Muscle of leg (tissue), 16 donors: ENCODE data around the gene ZFYVE26. TPM values are rescaled to one million over a fixed set of nuclear protein-coding genes. Genes with fewer than 3 reads are reported as not detected.

Source experiments
- DNase-seq: peaks from one replicate; pipeline ENCODE4 v3.0.0; 2013
- H3K27ac ChIP-seq: one replicate; pipeline ENCODE4 v1.5.1; 2013; ENCODE audit warnings: mild to moderate bottlenecking, low read length, control low read depth
- H3K27me3 ChIP-seq: one replicate; pipeline ENCODE4 v1.6.1; 2013; ENCODE audit warnings: low read length; ENCODE audit not compliant: control insufficient read depth, insufficient read depth
- H3K36me3 ChIP-seq: one replicate; pipeline ENCODE4 v1.6.1; 2013; ENCODE audit warnings: low read length; ENCODE audit not compliant: control insufficient read depth, insufficient read depth
- H3K4me1 ChIP-seq: one replicate; pipeline ENCODE4 v1.6.1; 2013; ENCODE audit warnings: low read length; ENCODE audit not compliant: control insufficient read depth, insufficient read depth
- H3K4me3 ChIP-seq: one replicate; pipeline ENCODE4 v1.5.1; 2013; ENCODE audit warnings: low read length, control low read depth
- H3K9me3 ChIP-seq: replicated peaks from 2 replicates; pipeline ENCODE4 v1.6.1; 2013; ENCODE audit warnings: low read depth, low read length; ENCODE audit not compliant: control insufficient read depth
- WGBS: methylation state at CpG from one replicate; pipeline ENCODE4 v1.1.5; 2013; ENCODE audit warnings: missing lambda C conversion rate; ENCODE audit not compliant: insufficient coverage; 5-methylcytosine and 5-hydroxymethylcytosine counted together
- long read RNA-seq, 11 donors: transcript quantifications; one replicate each; lab custom pipeline, GENCODE V29; 2026
- polyA plus RNA-seq, 8 donors: library from polyadenylated mRNA; unstranded; fragments of 120-200 nt; gene quantifications; one replicate each; pipeline versions ENCODE4 v1.2.1 to v1.2.3, GENCODE V29; 2013; ENCODE audit warnings: inconsistent platforms in 1 of 8, low replicate concordance in 1 of 8; ENCODE audit not compliant: insufficient read length in 8 of 8, insufficient read depth in 1 of 8
- total RNA-seq: library from RNA; stranded (reverse); fragments of 120-200 nt; gene quantifications from one replicate; pipeline ENCODE4 v1.2.4, GENCODE V29; 2013

Gene ZFYVE26
- total RNA-seq: 12.9 TPM
- 10 to 100 TPM in 7 of 8 donors, 1 to 10 TPM in 1; 9.4 to 16.8 (median 12.2) TPM for polyA plus RNA-seq
- long read RNA-seq, donor 1: 0 reads
- long read RNA-seq, donor 2: 0 reads
- long read RNA-seq, donor 3, partial matches to known transcripts: 5 of 5 reads
- long read RNA-seq, donor 3, other reads (novel, unspliced or antisense): 0 of 5 reads
- long read RNA-seq, donor 4: 0 reads
- long read RNA-seq, donor 5, partial matches to known transcripts: 5 of 8 reads
- long read RNA-seq, donor 5, other reads (novel, unspliced or antisense): 0 of 8 reads
- long read RNA-seq, donor 6: 0 reads
- long read RNA-seq, donor 7: 0 reads
- long read RNA-seq, donor 8: 0 reads
- long read RNA-seq, donor 9: 0 reads
- long read RNA-seq, donor 10: 0 reads
- long read RNA-seq, donor 11: 0 reads

DNA sequence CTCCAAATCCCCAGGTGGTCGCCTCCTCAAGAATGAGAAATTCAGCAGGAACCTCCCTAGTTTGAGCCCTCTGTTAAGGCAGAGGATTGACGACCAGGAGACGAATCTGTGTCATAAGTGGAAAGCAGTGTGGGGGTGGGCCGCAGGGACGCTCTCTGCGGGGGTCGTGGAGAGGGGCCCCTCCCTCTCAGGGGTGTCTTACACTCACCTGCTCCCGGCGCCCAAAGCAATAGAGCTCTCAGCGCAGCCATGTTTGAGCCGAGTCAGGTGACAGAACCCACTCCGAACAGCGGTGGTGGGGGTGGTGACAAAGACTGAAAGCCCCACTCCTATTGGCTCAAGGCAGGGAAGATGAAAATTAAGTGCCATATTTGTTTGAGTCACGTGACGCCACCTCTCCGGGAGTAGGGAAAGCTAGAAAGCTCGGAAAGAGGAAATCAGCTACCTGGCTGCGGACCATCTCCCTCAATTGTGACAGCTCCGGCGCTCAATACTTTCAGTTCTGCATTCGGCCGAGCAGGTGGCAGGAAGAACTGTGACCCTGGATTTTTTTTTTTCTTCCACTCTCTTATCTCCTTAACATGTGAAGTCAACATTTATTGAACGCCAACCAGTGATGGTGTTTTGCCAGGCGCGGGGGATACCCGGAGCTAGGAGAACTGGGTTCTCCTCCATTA, at the start of gene ZFYVE26:
TSS of gene ZFYVE26 (minus strand) at position 265 of the 677 bp plus-strand sequence. CDS start 627 bp downstream, outside the sequence.
- DNase-seq: peak; percentile 99
- Histone ChIP-seq H3K4me3 (peak within 1 kb of the TSS; percentile 88), H3K27me3 (no peaks in the 10 kb centered on the region), H3K4me1 (peaks cover 16% of the 10 kb centered on the region), H3K9me3 (no peaks in the 10 kb centered on the region), H3K36me3 (peaks cover 4% of the 10 kb centered on the region), H3K27ac (peak within 1 kb of the TSS; percentile 91)
- WGBS: 0% methylated on average over 17 of the region's 26 CpGs

GRCh38 chr14:67863223-67863622, 46.8 kb upstream of the ZFYVE26 start:
- no peak overlapping the region for H3K27ac ChIP-seq
- 100% methylated on average over 1 of the region's 2 CpGs for whole genome bisulfite sequencing
- H3K36me3 ChIP-seq: no peaks in the 10 kb centered on the region
- H3K9me3 ChIP-seq: no peaks in the 10 kb centered on the region
- no peaks in the 10 kb centered on the region for H3K4me1 ChIP-seq
- H3K27me3 ChIP-seq: no peaks in the 10 kb centered on the region
- no peak overlapping the region for H3K4me3 ChIP-seq
- no peak for DNase-seq

DNA sequence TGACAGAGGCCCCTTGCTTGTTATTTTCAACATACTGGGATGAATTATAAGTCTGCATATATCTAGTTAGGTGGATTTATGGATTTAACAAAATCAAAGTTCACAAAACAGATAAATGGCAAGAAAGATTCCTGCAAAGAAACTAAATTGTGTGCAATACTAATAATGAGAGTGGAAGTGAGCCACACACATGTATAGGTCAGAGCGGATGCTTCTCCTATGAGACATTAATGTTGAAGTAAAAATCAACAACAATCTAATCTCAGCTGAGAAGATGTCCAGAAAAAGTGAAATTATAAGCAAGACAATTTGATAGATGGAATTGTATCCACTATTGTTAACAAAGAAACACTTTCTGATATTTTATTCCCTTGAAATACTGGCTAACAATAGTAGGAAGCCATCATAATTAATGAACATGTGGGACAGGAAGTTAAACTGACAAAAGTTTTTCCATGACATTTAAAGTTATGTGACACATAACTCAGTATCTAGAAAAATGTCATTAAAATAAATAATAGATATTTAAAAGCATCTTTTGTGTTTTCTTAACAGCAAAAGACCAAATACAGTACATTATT, 42.9 kb upstream of the ZFYVE26 start:
- H3K27me3 ChIP-seq: no peaks in the 10 kb centered on the region
- no peak overlapping the region for H3K4me3 ChIP-seq
- no peak overlapping the region for H3K27ac ChIP-seq
- H3K36me3 ChIP-seq: no peaks in the 10 kb centered on the region
- DNase-seq: no peak
- no peaks in the 10 kb centered on the region for H3K4me1 ChIP-seq
- no CpG with 5 or more reads among the region's 1 CpG for WGBS
- no peaks in the 10 kb centered on the region for H3K9me3 ChIP-seq

DNA sequence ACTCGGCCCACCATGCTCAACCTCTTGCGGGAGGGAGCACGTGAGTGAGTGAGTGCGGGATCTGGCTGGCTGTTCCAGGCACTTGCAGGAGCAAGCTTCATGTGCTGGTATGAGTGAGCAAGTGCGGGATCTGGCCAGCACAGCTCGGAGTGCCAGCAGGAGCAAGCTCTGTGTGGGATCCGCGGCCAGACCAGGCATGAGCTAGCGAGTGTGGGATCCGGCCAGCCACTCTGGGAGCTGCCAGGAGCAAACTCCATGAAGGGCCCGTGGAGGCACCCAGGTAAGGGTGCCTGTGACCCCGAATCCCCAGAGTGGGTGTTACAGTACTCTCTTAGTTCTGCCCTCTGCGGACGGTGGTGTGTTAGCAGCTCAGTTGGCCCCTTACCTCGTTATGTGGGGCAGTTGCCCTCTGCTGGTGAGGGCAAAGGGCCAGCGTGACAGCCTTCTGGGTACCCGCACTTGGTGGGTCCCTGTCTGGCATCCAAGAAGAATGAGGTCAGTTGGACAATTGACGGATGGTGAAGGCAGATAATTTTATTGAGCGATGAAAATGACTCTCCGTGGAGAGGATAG, 41.5 kb upstream of the ZFYVE26 start:
- no peak for DNase-seq
- H3K4me3 ChIP-seq: no peak overlapping the region
- 92% methylated on average over 19 of the region's 20 CpGs for WGBS

GRCh38 chr14:67856827-67857226, 40.4 kb upstream of the ZFYVE26 start:
- Histone ChIP-seq H3K4me1 (peaks cover 5% of the 10 kb centered on the region), H3K36me3 (no peaks in the 10 kb centered on the region), H3K27ac (no peak overlapping the region), H3K4me3 (no peak overlapping the region), H3K27me3 (no peaks in the 10 kb centered on the region), H3K9me3 (no peaks in the 10 kb centered on the region)
- WGBS: no CpG with 5 or more reads among the region's 2 CpGs
- no peak for DNase-seq

More for the DNA sequence above, 41.5 kb upstream of the ZFYVE26 start:
- H3K36me3 ChIP-seq: no peaks in the 10 kb centered on the region
- H3K27me3 ChIP-seq: no peaks in the 10 kb centered on the region
- no peaks in the 10 kb centered on the region for H3K4me1 ChIP-seq
- H3K9me3 ChIP-seq: no peaks in the 10 kb centered on the region
- no peak overlapping the region for H3K27ac ChIP-seq

GRCh38 chr14:67853715-67854114, 37.3 kb upstream of the ZFYVE26 start:
- Histone ChIP-seq H3K27me3 (no peaks in the 10 kb centered on the region), H3K27ac (no peak overlapping the region)
- WGBS: 80% methylated on average over 1 of the region's 3 CpGs

DNA sequence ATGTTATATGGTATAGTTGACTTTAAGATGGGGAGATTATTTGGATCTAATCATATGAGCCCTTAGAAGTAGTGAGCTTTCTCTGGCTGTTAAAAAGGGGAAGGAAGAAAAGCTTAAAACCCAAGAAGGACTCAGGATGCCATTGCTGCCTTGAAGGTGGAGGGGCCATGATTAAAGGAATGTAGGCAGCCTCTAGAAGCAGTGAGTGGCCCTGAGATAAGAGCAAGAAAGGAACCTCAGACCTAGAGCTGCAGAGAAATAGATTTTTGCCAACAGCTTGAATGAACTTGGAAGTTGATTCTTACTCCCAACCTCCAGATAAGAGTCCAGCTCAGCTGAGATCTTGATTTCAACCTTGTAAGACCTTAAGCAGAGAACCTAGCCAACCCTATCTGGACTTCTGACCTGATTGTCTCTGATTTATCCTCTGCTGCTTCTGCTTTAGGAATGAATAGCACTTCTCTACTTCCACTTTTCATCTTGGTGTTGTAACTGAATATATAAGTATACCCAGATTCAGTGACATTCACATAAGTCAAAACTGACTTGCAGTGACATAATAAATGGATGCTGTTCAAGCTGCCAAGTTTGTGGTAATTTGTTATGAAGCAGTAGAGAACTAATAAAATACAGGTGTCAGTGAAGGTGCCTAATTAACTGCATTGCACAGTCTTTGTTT, 36.7 kb upstream of the ZFYVE26 start:
- Histone ChIP-seq H3K4me3 (no peak overlapping the region), H3K36me3 (no peaks in the 10 kb centered on the region), H3K27me3 (no peaks in the 10 kb centered on the region), H3K9me3 (peaks cover 8% of the 10 kb centered on the region), H3K4me1 (peaks cover 9% of the 10 kb centered on the region), H3K27ac (peak overlapping the region; percentile 29)
- DNase-seq: no peak

More at GRCh38 chr14:67853715-67854114, 37.3 kb upstream of the ZFYVE26 start:
- DNase-seq: peak; percentile 26
- Histone ChIP-seq H3K4me1 (peaks cover 9% of the 10 kb centered on the region), H3K36me3 (no peaks in the 10 kb centered on the region), H3K4me3 (no peak overlapping the region), H3K9me3 (peaks cover 2% of the 10 kb centered on the region)

GRCh38 chr14:67851785-67852410, 35.5 kb upstream of the ZFYVE26 start:
- peaks cover 9% of the 10 kb centered on the region for H3K4me1 ChIP-seq
- H3K36me3 ChIP-seq: no peaks in the 10 kb centered on the region
- H3K4me3 ChIP-seq: no peak overlapping the region
- H3K9me3 ChIP-seq: peaks cover 12% of the 10 kb centered on the region
- peak; percentile 51 for DNase-seq
- WGBS: 72% methylated on average over 9 of the region's 9 CpGs
- H3K27ac ChIP-seq: peak overlapping the region; percentile 29
- H3K27me3 ChIP-seq: no peaks in the 10 kb centered on the region

DNA sequence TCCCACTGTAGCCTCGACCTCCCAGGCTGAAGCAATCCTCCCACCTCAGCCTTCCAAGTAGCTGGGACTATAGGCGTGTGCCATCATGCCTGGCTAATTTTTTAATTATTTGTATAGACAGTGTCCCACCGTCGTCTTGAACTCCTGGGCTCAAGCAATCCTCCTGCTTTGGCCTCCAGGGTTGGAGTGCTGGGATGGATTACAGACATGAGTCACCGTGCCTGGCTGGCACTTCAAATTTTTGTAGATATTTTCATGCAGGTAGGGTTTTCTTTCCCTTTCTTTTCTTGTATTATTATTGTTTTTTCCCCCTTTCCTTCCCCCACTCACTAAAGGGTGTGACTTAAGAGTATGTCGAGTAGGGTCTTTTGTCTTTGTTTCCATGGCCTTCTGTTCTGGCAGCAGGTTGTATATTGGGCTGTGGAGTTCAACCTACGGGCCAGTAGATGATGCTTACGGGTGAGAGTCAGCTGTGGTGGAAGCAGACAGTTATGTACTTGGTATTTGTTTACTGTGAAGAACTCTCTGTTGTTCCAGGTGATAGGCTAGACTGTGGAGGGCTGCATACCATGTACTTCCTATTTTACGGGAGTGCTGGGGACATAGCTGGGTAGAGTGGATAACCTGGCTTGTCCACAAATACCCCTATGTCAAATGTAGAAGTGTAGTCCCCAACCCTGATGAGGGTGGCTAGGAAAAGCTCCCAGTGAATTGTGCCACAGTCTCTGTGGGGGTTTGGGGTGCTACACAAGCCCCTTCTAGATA, 33.9 kb upstream of the ZFYVE26 start:
- 93% methylated on average over 5 of the region's 9 CpGs for WGBS
- H3K27me3 ChIP-seq: no peaks in the 10 kb centered on the region
- H3K4me1 ChIP-seq: peaks cover 9% of the 10 kb centered on the region
- no peak for DNase-seq
- no peak overlapping the region for H3K4me3 ChIP-seq
- no peak overlapping the region for H3K27ac ChIP-seq
- H3K36me3 ChIP-seq: no peaks in the 10 kb centered on the region
- H3K9me3 ChIP-seq: peaks cover 24% of the 10 kb centered on the region
